DOHH2 (cell line): Measurements from ENCODE around the gene CTSZ.

ENCODE experiments used
- CTCF ChIP-seq: fragments of 200-600 bp; sonication (generic); IDR thresholded peaks from one replicate; pipeline ENCODE4 v1.5.1; 2014; ENCODE audit warnings: antibody characterized with exemption, mild to moderate bottlenecking, low read depth, low read length; ENCODE audit not compliant: poor library complexity, severe bottlenecking
- EZH2phosphoT487 ChIP-seq: fragments of 200-600 bp; sonication (generic); IDR thresholded peaks from 2 replicates; pipeline ENCODE4 v1.6.1; 2017; ENCODE audit warnings: borderline replicate concordance, mild to moderate bottlenecking, antibody characterized with exemption, low read length, moderate library complexity, mixed read lengths

DNA sequence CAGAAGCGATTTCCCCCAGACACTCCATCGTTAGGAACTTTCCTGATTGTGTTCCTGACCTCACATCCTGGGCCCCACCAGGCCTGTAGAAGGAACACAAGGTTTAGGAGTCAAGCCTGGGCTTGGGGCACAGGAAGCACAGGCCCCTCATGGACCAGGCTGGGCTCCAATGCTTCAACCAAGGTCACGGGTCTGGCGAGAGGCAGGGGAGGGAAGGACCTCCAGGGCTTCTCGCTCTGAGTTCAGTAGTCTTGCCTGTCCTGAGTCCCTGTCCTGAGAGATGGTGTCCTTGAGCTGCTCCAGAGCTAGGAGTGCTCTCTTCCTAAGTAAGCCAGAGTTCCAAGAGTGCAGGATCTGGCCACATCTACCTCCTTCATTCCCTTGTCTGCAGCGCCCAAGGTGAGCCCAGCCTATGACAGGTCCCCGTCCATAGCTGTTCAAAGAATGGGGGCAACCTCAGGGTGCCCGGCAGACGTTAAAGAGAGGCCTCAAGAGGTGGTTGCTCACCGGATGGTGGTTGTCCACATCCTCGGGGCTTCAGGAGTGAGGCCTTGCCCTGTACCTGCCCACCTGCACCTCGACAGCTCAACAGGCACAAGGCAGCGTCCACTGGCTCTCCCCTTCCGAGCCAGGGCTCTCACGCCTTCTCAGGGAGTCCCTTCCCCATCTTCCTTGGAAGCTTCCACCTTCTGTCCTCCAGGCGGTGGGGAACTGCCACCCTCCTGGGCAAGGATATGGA is 10.6 kb upstream of the CTSZ start:
- no peak for TF ChIP-seq EZH2phosphoT487
- no peak for TF ChIP-seq CTCF
